ENCODE data around the gene PCDHA12.
"Not testable (repeated sequence)": the region's sequence is repeated elsewhere in the genome, so short reads cannot be mapped to it uniquely, and the experiment has no call there.

Gene PCDHA12

DNA sequence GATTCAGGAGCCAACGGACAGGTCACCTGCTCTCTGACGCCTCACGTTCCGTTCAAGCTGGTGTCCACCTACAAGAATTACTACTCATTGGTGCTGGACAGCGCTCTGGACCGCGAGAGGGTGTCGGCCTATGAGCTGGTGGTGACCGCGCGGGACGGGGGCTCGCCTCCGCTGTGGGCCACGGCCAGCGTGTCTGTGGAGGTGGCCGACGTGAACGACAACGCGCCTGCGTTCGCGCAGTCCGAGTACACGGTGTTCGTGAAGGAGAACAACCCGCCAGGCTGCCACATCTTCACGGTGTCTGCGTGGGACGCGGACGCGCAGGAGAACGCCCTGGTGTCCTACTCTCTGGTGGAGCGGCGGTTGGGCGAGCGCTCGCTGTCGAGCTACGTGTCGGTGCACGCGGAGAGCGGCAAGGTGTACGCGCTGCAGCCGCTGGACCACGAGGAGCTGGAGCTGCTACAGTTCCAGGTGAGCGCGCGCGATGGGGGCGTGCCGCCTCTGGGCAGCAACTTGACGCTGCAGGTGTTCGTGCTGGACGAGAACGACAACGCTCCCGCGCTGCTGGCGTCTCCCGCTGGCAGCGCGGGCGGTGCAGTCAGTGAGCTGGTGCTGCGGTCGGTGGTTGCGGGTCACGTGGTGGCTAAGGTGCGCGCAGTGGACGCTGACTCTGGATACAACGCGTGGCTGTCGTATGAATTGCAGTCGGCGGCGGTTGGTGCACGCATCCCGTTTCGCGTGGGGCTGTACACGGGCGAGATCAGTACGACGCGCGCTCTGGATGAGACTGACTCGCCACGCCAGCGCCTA is 17.7 kb upstream of the PCDHA12 start:
- DNase-seq (ENCODE audit: low spot score): no peak

DNA sequence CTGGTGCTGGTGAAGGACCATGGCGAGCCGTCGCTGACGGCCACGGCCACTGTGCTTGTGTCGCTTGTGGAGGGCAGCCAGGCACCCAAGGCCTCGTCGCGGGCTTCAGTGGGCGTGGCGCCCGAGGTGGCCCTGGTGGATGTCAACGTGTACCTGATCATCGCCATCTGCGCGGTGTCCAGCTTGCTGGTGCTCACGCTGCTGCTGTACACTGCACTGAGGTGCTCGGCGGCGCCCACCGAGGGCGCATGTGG is 17.2 kb upstream of the PCDHA12 start:
- no peak for DNase-seq (ENCODE audit: low spot score)

DNA sequence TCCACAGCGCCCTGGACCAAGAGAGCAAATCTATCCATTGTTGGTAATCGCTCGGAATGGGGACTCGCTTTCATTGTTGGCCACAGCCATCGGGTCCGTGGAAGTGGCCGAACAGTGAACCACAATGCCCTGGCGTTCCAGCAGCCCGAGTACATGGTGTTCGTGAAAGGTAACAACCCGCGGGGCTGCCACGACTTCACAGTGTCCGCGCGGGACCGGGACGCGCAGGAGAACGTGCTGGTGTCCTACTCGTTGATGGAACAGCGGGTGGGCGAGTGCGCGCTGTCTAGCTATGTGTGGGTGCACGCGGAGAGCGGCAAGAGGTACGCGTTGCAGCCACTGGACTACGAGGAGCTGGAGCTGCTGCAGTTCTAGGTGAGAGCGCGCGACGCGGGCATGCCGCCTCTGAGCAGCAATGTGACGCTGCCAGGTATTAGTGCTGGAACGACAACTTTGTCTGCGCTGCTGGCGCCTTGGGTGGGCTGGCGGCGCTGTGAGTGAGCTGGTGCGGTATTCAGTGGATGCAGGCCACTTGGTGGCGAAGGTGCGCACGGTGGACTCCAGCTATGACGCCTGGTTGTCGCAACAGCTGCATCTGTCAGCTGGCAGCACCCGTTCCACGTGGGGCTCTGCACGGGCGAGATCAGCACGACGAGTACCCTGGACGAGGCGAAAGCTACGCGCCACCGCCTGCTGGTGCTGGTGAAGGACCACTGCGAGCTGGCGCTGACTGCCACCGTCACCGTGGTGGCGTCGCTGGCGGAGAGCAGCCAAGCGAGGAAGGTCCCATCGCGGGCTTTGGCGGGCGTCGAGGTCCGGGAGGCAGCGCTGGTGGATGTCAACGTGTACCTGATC is 12.4 kb upstream of the PCDHA12 start:
- DNase-seq (ENCODE audit: low spot score): no peak

DNA sequence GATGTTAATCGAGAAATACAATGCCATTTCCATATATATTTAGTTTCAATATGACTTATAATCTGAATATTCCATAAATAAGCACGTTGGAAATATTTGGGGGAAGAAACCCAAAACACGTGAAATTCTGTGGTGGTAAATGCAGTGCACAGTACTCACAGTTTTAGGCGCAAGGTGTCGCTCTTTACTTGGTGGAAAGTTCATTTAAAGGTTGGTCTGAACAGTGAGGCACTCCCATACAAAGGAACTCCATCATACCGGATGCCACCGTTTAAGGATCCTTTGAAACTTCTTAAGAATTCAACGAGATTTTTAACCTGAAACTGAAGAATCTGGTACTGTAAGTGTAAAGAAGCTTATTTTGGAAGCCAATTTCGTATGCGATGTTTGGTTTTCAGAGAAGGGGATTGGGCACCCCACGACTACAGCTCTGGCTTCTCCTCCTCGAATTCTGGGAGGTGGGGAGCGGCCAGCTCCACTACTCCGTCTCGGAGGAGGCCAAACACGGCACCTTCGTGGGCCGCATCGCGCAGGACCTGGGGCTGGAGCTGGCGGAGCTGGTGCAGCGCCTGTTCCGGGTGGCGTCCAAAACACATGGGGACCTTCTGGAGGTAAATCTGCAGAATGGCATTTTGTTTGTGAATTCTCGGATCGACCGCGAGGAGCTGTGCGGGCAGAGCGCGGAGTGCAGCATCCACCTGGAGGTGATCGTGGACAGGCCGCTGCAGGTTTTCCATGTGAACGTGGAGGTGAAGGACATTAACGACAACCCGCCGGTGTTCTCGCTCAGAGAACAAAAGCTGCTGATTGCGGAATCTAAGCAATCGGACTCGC is 6.2 kb upstream of the PCDHA12 start, which contains the start of gene PCDHA11:
Gene PCDHA11, plus strand, starts transcription at position 237 of the 834 bp plus-strand sequence. Its CDS starts 147 bp downstream, at position 384.
- no peak for DNase-seq (ENCODE audit: low spot score)

DNA sequence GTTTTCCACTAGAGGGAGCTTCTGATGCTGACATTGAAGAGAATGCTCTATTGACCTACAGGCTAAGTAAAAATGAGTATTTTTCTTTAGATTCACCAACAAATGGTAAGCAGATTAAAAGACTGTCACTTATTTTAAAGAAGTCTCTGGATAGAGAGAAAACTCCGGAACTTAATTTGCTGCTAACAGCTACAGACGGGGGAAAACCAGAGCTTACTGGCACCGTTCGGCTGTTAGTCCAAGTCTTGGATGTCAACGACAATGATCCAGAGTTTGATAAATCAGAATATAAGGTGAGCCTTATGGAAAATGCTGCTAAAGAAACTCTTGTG is 5.6 kb upstream of the PCDHA12 start:
- no peak for DNase-seq (ENCODE audit: low spot score)

DNA sequence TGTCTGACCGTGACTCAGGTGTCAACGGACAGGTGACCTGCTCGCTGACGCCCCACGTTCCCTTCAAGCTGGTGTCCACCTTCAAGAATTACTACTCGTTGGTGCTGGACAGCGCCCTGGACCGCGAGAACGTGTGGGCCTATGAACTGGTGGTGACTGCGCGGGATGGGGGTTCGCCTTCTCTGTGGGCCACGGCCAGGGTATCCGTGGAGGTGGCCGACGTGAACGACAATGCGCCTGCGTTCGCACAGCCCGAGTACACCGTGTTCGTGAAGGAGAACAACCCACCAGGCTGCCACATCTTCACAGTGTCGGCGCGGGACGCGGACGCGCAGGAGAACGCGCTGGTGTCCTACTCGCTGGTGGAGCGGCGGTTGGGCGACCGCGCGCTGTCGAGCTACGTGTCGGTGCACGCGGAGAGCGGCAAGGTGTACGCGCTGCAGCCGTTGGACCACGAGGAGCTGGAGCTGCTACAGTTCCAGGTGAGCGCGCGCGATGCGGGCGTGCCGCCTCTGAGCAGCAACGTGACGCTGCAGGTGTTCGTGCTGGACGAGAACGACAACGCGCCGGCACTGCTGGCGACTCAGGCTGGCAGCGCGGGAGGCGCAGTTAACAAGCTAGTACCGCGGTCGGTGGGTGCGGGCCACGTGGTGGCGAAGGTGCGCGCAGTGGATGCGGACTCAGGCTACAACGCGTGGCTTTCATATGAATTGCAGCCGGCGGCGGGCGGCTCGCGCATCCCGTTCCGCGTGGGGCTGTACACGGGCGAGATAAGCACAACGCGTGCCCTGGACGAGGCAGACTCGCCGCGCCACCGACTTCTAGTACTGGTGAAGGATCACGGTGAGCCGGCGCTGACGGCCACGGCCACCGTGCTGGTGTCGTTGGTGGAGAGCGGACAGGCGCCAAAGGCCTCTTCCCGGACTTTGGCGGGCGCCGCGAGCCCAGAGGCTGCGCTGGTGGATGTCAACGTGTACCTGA is 4.6 kb upstream of the PCDHA12 start:
- no peak for DNase-seq (ENCODE audit: low spot score)

DNA sequence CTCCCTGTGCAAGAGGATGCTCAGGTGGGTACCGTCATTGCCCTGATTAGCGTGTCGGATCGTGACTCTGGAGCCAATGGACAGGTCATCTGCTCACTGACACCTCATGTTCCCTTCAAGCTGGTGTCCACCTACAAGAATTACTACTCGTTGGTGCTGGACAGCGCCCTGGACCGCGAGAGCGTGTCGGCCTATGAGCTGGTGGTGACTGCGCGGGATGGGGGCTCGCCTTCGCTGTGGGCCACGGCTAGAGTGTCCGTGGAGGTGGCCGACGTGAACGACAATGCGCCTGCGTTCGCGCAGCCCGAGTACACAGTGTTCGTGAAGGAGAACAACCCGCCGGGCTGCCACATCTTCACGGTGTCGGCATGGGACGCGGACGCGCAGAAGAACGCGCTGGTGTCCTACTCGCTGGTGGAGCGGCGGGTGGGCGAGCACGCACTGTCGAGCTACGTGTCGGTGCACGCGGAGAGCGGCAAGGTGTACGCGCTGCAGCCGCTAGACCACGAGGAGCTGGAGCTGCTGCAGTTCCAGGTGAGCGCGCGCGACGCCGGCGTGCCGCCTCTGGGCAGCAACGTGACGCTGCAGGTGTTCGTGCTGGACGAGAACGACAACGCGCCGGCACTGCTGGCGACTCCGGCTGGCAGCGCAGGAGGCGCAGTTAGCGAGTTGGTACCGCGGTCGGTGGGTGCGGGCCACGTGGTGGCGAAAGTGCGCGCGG is 1.6 kb downstream of the PCDHA12 start:
- not testable (repeated sequence) for DNase-seq (ENCODE audit: low spot score)

DNA sequence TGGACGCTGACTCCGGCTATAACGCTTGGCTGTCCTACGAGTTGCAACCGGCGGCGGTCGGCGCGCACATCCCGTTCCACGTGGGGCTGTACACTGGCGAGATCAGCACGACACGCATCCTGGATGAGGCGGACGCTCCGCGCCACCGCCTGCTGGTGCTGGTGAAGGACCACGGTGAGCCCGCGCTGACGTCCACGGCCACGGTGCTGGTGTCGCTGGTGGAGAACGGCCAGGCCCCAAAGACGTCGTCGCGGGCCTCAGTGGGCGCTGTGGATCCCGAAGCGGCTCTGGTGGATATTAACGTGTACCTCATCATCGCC is 2.1 kb downstream of the PCDHA12 start:
- no peak for DNase-seq (ENCODE audit: low spot score)

DNA sequence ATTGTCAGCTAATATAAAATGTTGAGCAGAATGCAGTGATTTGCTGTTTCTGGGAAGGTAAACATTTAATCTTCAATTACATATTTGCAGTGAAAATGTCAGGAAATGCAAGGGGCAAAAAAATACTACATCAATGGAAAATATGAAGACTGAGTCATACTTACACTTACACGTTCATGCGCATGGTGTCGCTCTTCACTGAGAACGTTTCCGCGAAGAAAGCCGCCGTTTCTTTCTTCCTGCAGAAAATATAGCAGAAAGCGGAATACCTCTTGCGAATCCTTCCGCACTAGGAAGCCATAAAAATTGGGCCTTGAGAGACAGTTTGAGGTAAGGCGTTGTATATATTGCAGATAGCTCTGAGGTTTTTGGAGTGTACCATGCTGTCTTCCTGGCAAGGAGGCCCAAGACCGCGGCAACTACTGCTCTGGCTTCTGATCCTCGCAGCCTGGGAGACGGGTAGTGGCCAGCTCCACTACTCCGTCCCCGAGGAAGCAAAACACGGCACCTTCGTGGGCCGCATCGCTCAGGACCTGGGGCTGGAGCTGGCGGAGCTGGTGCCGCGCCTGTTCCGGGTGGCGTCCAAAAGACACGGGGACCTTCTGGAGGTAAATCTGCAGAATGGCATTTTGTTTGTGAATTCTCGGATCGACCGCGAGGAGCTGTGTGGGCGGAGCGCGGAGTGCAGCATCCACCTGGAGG is 6.9 kb downstream of the PCDHA12 start, which contains the start of gene PCDHA13:
Gene PCDHA13, plus strand, starts transcription at position 236 of the 702 bp plus-strand sequence. Its CDS starts 145 bp downstream, at position 381.
- DNase-seq (ENCODE audit: low spot score): peak; percentile 23

DNA sequence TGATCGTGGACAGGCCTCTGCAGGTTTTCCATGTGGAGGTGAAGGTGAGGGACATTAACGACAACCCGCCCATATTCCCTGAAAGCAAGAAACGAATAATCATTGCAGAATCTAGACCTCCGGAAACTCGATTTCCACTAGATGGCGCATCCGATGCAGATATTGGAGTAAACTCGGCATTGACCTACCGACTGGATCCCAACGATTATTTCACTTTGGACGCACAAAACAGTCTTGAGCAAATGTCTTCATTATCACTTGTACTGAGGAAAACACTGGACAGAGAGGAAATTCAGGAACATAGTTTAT is 7.4 kb downstream of the PCDHA12 start:
- DNase-seq (ENCODE audit: low spot score): peak; percentile 4

DNA sequence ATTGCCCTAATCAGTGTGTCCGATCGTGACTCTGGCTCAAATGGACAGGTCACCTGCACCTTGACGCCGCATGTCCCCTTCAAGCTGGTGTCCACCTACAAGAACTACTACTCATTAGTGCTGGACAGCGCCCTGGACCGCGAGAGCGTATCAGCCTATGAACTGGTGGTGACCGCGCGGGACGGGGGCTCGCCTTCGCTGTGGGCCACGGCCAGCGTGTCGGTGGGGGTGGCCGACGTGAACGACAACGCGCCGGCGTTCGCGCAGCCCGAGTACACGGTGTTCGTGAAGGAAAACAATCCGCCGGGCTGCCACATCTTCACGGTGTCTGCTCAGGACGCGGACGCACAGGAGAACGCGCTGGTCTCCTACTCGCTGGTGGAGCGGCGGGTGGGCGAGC is 8.3 kb downstream of the PCDHA12 start:
- DNase-seq (ENCODE audit: low spot score): no peak

DNA sequence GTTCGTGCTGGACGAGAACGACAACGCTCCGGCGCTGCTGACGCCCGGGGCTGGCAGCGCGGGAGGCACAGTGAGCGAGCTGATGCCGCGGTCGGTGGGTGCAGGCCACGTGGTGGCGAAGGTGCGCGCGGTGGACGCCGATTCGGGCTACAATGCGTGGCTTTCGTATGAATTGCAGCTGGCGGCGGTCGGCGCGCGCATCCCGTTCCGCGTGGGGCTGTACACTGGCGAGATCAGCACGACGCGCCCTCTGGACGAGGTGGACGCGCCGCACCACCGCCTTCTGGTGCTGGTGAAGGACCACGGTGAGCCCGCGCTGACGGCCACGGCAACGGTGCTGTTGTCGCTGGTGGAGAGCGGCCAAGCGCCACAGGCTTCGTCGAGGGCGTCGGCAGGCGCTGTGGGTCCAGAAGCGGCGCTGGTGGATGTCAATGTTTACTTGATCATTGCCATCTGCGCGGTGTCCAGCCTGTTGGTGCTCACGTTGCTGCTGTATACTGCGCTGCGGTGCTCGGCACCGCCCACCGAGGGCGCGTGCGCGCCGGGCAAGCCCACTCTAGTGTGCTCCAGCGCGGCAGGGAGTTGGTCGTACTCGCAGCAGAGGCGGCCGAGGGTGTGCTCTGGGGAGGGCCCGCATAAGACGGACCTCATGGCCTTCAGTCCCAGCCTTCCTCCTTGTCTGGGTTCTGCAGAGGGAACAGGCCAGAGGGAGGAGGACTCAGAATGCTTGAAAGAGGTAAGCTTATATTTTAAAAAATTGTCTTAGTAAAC is 9.0 kb downstream of the PCDHA12 start:
- DNase-seq (ENCODE audit: low spot score): no peak

DNA sequence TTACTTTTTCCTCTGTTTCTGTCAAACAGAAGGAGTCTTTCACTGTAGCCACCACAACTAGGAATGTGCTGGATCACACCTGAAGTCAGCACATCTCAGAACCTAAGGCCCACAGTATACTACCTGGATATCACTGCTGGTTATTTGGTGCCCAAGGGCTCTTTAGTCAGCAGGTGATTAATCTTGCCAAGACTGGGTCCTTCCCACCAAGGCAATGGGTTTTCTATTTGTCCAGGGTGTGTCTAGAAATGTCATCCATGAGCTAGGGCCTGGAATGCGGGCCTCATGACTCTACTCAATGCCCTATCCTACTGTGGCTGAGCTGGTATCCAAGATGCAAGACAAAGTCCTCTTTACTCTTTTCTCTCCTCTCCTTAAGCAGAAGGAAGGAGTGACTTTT is 41.2 kb downstream of the PCDHA12 start:
- DNase-seq (ENCODE audit: low spot score): no peak

DNA sequence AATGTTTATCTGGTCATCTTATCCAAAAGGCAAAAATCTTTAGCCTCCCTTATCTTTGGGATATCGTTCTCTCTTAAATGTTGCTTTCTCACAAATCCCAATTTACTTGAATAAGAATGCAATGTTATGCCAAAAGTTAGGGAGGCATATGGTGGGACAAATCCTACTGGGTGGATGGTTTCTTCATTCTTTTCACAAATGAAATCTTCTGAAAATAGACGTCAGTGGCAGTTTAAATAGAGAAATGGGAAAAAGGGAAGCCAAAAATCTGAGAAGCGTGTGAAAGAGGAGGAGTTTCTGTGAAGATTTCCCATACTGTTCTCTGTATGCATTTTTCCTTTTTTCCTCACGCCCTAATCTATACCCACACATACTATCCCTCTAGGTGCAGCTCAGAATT is 48.5 kb downstream of the PCDHA12 start:
- DNase-seq (ENCODE audit: low spot score): no peak

DNA sequence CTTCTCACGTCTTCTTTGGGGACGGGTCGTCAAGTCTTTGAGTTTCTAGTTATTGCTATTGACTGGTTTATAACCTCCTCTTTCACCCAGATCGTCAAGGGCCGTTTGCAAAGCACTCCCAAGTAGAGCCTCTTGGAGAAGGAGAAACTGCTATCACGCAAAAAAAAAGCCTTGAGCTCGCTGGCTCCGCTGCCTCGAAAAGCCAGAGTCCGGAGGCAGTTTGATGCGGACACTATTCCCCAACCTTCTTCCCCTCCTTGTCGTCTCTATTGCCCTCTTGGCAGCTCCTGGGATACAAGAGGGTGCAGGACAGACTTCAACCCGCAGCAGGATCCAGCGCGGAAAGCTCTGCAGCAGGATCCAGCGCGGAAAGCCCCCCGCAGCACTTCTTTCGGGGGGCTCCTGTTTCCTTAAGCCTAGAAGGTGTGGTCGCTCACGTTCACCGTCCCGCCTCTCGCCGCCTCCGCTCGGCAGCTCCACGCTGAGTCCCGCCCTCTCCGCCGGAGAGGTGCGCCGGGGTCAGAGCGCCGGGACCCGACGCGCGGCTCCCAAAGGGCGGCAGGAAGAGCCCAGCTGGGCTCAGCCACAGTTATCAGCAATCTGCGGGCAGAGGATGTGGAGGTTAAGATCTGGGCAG is 50.8 kb downstream of the PCDHA12 start, which contains the start of gene PCDHAC1:
Gene PCDHAC1, plus strand, starts transcription at position 494 of the 637 bp plus-strand sequence. CDS start 594 bp downstream, outside the sequence.
- DNase-seq (ENCODE audit: low spot score): no peak

DNA sequence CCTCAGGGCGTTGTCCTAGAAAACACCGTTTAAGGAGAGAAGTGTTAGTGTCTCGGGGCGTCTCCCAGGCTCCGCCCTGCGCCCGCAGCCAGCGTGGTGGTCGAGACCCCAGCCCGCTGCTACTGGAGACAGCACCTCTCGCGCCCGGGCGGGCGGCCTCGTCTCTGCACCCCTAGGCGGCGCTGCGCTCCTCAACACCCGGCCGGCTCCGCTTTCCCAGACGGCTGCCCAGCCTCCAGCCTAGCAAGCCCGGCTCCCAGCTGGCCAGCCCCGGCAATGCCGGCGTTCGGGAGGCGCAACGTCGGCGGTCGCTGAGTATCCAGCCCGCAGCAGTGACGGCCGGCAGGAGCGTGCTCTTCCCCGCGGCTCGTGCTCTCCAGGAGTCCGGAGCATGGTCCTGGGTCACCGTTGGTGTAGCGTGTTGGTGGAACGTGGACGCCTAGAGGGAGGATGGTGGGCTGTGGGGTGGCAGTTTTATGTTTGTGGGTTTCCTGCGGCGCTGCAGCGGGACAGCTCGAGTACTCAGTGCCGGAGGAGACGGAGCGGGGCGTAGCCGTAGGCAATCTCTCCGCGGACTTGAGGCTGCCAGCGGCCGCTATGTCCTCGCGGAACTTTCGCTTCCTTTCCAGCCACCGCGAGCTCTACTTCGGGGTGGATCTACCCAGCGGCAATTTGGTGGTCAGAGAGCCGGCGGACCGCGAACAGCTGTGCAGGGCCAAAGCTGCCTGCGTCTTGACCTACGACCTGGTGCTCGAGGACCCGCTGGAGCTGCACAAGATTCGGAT is 51.5 kb downstream of the PCDHA12 start:
- peak; percentile 69 for DNase-seq (ENCODE audit: low spot score)

DNA sequence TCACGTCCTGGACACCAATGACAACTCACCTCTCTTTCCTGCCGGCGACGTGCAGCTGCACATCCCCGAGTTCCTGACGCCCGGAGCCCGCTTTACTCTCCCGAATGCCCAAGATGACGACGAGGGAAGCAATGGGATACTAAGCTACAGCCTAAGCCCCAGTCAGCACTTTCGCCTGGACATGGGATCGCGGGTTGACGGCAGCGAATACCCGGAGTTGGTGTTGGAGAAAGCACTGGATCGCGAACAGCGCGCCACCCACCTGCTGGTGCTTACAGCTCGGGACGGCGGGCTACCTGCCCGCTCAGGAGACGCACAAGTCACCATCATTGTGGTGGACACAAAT is 52.1 kb downstream of the PCDHA12 start:
- no peak for DNase-seq (ENCODE audit: low spot score)
